AG10803 (cell line): Measurements from ENCODE around the gene HERC4.

Experiments
- DNase-seq: peaks from one replicate; pipeline ENCODE4 v3.0.0; 2010; ENCODE audit warnings: low read depth
- H3K4me3 ChIP-seq: 2 replicates; pipeline ENCODE4 v1.5.1; 2011; ENCODE audit warnings: mild to moderate bottlenecking, low read length, control low read depth
- TF ChIP-seq, protein P1 (sequence below): conservative IDR thresholded peaks from 2 replicates; pipeline ENCODE4 v1.5.1; 2011; ENCODE audit warnings: mild to moderate bottlenecking, low read length, control low read depth, inconsistent platforms

The HERC4 gene

DNA sequence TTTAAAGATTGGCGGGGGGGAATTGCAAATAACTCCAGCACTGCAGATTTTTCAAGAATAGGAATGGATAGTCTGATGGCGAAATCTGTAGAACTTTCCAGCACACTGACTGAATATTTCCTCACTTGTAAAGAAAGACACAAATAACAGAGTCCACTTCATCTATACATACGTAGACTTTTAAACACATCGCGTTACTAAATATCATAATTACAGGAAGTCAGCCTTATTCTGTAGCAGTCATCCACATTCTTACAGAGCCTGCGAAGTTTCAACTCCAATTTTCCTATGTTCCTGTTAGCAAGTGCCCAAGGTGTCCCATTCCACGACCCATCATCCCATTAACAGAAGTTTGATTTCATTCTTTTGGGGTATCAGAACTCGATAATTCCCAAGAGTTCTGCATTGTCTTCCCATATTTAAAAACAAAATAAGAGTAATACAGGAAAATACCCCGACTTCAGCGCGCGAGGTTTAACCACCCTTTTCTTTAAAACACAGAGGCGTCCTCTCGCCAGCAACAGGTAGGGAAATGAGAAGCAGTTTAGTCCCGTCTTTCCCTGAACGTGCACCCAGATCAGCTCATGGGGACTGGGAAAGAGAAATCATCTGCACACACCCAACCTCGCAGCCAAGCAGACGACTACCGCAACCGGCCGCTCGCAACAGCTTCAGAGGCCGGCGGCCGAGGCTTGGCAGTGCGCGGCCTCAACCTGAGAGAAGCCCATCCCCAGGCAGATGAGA is 880 bp downstream of the HERC4 start:
- TF ChIP-seq, protein P1, sequence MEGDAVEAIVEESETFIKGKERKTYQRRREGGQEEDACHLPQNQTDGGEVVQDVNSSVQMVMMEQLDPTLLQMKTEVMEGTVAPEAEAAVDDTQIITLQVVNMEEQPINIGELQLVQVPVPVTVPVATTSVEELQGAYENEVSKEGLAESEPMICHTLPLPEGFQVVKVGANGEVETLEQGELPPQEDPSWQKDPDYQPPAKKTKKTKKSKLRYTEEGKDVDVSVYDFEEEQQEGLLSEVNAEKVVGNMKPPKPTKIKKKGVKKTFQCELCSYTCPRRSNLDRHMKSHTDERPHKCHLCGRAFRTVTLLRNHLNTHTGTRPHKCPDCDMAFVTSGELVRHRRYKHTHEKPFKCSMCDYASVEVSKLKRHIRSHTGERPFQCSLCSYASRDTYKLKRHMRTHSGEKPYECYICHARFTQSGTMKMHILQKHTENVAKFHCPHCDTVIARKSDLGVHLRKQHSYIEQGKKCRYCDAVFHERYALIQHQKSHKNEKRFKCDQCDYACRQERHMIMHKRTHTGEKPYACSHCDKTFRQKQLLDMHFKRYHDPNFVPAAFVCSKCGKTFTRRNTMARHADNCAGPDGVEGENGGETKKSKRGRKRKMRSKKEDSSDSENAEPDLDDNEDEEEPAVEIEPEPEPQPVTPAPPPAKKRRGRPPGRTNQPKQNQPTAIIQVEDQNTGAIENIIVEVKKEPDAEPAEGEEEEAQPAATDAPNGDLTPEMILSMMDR = no peak
- DNase-seq = peak; percentile 25
- H3K4me3 ChIP-seq = peak overlapping the region; percentile 93

DNA sequence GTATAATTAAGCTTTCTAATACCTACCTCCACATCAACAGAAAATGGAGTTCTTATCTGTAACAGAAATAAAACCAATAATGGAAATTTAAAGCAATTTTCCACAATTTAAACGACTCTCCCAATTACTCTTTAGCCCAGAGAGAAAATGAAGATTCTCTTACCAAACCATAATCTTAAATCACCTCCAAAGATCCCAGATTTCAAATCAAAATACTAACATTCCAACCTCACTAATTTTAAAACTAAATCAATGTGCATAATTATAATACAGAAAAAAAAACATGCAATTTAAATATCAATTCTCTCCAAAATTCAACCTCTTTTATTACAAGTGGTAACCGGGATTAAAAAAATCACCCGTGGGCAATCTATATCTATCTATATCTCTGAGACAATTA is 1.5 kb downstream of the HERC4 start:
- TF ChIP-seq, protein P1 = no peak
- peak overlapping the region; percentile 93 for H3K4me3 ChIP-seq
- no peak for DNase-seq

DNA sequence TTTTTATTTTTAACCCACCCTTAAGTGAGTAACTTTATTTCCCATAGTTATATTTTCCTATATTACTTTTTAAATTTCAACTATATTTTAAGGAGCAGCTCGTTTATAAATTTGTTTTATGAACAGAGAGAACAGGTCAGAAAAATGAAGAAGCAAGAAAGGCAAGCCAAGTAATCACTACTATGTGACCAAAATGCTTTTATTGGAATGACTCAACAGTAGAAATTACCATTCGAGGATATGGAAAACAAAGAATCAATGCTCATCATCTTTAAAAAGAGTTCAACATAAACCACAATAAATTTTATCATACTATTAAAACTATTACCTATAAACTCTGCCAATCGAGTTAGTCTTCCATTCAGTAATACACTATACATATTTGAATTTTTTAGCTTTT is 7.6 kb downstream of the HERC4 start:
- TF ChIP-seq, protein P1 = no peak
- DNase-seq = no peak
- no peak overlapping the region for H3K4me3 ChIP-seq

DNA sequence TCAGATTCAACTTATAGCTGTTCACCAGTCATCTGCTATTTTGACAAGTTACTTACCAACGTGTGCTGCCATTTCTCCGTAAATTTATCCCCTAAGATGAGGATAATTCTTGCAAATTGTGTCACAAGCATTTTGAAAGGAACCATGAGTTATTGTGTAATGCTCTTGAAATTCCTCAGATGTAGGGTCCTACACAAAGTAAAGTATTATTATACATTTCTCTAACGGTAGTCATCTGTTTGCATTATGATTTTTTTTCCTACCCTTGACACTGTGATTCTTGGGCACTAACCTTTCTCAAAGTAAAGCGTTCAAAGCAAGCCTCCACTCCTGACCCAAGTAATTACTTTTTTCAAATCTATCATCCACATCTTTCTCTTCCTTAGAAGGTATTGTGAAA is 8.1 kb downstream of the HERC4 start:
- TF ChIP-seq, protein P1 = no peak
- no peak overlapping the region for H3K4me3 ChIP-seq
- DNase-seq = peak; percentile 28

DNA sequence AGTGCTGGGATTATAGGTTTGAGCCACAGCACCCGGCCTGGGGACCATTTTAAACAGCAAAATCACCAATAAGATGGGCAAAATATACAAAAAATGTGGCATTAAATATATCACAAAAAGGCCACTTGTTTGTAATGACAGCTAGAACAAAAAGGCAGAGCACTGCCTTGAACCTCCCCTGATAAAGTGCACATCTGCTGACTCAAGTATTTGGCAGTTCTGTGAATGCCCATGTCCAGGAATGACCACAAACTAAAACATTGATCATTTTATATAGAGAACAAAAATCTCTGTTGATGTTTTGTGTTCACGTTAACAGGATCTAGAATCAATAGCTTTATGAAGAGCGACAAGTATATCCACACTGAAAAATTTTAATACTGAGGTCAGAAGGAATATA is 21.5 kb downstream of the HERC4 start:
- H3K4me3 ChIP-seq = no peak overlapping the region
- DNase-seq = peak; percentile 33
- TF ChIP-seq, protein P1 = no peak

DNA sequence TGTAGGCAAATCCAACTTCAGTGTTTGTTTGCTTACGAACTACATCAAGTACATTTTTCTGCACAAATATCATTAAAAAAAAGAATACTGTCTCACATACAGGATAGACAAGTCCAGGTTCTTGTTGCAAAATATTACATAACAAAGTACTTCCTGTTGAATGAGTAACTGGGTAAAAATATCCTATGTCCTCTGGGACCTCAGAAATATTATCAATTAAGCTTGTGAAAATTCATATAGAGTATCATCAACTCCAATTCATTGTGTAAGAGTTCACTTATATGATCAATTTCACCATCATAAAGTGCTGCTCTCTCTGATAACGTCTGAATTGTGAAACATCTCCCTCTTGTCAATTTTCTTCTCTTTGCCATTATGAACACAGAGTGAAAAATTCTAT is 22.6 kb downstream of the HERC4 start:
- H3K4me3 ChIP-seq = no peak overlapping the region
- TF ChIP-seq, protein P1 = no peak
- DNase-seq = peak; percentile 36

DNA sequence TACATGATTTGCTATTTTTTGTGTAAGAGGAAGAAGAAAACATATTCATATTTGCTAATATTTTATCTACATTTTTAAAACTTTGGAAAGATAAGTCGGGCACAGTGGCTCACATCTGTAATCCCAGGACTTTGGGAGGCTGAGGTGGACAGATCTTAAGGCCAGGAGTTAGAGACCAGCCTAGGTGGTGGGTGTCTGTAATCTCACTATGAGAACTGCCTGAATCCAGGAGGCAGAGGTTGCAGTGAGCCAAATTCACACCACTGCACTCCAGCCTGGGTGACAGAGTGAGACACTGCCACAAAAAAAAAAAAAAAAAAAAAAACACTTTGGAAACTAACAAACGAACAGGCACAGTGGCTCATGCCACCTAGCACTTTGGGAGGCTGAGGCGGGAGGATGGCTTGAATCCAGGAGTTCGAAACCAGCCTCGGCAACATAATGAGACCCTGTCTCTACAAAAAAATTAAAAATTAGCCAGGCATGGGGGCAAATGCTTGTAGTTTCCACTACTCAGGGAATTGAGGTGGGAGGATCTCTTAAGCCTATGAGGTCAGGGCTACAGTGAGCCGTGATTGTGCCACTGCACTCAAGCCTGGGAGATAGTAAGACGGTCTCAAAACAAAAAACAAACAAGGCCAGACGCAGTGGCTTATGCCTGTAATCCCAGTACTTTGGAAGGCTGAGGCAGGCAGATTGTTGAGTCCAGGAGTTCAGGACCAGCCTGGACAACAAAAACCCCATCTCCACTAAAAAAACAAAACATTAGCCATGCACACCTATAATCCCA is 25.6 kb downstream of the HERC4 start:
- TF ChIP-seq, protein P1 = no peak
- no peak overlapping the region for H3K4me3 ChIP-seq
- no peak for DNase-seq
